Measurements from ENCODE around the gene PSIP1.

PSIP1 gene

DNA sequence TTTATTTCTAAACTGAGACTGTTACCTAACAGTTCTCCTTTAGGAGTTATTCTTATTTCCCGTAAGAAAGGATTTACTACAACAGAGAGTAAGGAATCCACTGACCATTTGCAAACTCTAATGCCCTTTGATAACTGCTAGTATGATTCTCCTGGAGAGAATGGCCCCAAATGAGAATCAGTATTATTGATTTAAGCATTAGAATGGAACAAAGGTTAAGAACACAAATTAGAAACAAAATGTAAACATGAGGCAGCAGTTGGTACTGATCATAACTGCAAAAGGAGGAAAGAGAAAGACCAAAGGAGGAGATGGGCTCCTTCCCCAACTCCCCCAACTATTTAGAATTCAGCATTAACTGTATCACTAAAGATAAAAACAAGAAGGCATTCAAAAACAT, 30.7 kb downstream of the PSIP1 start:
- no peak for DNase-seq (ENCODE audit: low read depth)
- no peak overlapping the region for H3K4me3 ChIP-seq (ENCODE audit: low read depth, low read length)
- TF ChIP-seq, protein P1, sequence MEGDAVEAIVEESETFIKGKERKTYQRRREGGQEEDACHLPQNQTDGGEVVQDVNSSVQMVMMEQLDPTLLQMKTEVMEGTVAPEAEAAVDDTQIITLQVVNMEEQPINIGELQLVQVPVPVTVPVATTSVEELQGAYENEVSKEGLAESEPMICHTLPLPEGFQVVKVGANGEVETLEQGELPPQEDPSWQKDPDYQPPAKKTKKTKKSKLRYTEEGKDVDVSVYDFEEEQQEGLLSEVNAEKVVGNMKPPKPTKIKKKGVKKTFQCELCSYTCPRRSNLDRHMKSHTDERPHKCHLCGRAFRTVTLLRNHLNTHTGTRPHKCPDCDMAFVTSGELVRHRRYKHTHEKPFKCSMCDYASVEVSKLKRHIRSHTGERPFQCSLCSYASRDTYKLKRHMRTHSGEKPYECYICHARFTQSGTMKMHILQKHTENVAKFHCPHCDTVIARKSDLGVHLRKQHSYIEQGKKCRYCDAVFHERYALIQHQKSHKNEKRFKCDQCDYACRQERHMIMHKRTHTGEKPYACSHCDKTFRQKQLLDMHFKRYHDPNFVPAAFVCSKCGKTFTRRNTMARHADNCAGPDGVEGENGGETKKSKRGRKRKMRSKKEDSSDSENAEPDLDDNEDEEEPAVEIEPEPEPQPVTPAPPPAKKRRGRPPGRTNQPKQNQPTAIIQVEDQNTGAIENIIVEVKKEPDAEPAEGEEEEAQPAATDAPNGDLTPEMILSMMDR (IDR thresholded peaks at IDR 0.05; ENCODE audit: low read depth, low read length) = no peak
- TF ChIP-seq MYC (IDR thresholded peaks at IDR 0.05; ENCODE audit: low read depth, low read length) = no peak
- no peak for TF ChIP-seq POLR2A (IDR thresholded peaks at IDR 0.05; ENCODE audit: extremely low read depth, insufficient read length)
- TF ChIP-seq, protein P2, sequence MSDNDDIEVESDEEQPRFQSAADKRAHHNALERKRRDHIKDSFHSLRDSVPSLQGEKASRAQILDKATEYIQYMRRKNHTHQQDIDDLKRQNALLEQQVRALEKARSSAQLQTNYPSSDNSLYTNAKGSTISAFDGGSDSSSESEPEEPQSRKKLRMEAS (IDR thresholded peaks at IDR 0.05; ENCODE audit: low read depth, low read length) = no peak

GRCh38 chr9:15475923-15476536, 34.7 kb downstream of the PSIP1 start:
- TF ChIP-seq, protein P2 (IDR thresholded peaks at IDR 0.05; ENCODE audit: low read depth, low read length) = no peak
- no peak for TF ChIP-seq MYC (IDR thresholded peaks at IDR 0.05; ENCODE audit: low read depth, low read length)
- TF ChIP-seq, protein P1 (IDR thresholded peaks at IDR 0.05; ENCODE audit: low read depth, low read length) = no peak
- TF ChIP-seq POLR2A (IDR thresholded peaks at IDR 0.05; ENCODE audit: extremely low read depth, insufficient read length) = no peak
- H3K4me3 ChIP-seq (ENCODE audit: low read depth, low read length) = no peak overlapping the region
- no peak for DNase-seq (ENCODE audit: low read depth)

- TF ChIP-seq MYC (IDR thresholded peaks at IDR 0.05; ENCODE audit: low read depth, low read length) (no peak), POLR2A (IDR thresholded peaks at IDR 0.05; ENCODE audit: extremely low read depth, insufficient read length) (no peak)
- TF ChIP-seq, protein P2 (IDR thresholded peaks at IDR 0.05; ENCODE audit: low read depth, low read length) = no peak
- TF ChIP-seq, protein P1 (IDR thresholded peaks at IDR 0.05; ENCODE audit: low read depth, low read length) = no peak
- DNase-seq (ENCODE audit: low read depth) = no peak
Observed at GRCh38 chr9:15469862-15470261, 40.9 kb downstream of the PSIP1 start.

GRCh38 chr9:15469406-15469805, 41.4 kb downstream of the PSIP1 start:
- DNase-seq (ENCODE audit: low read depth) = no peak
- TF ChIP-seq MYC (IDR thresholded peaks at IDR 0.05; ENCODE audit: low read depth, low read length) (no peak), POLR2A (IDR thresholded peaks at IDR 0.05; ENCODE audit: extremely low read depth, insufficient read length) (no peak)
- TF ChIP-seq, protein P2 (IDR thresholded peaks at IDR 0.05; ENCODE audit: low read depth, low read length) = no peak
- TF ChIP-seq, protein P1 (IDR thresholded peaks at IDR 0.05; ENCODE audit: low read depth, low read length) = no peak
- no peak overlapping the region for H3K4me3 ChIP-seq (ENCODE audit: low read depth, low read length)

More at GRCh38 chr9:15469862-15470261, 40.9 kb downstream of the PSIP1 start:
- no peak overlapping the region for H3K4me3 ChIP-seq (ENCODE audit: low read depth, low read length)

GRCh38 chr9:15468145-15468544, 42.6 kb downstream of the PSIP1 start:
- H3K4me3 ChIP-seq (ENCODE audit: low read depth, low read length) = no peak overlapping the region
- TF ChIP-seq, protein P2 (IDR thresholded peaks at IDR 0.05; ENCODE audit: low read depth, low read length) = no peak
- TF ChIP-seq, protein P1 (IDR thresholded peaks at IDR 0.05; ENCODE audit: low read depth, low read length) = no peak
- TF ChIP-seq POLR2A (IDR thresholded peaks at IDR 0.05; ENCODE audit: extremely low read depth, insufficient read length) = no peak
- no peak for TF ChIP-seq MYC (IDR thresholded peaks at IDR 0.05; ENCODE audit: low read depth, low read length)
- DNase-seq (ENCODE audit: low read depth) = no peak
